H4 (cell line): Measurements from ENCODE around the gene FIBP. TPM values are rescaled to one million over a fixed set of nuclear protein-coding genes. Genes with fewer than 3 reads are reported as not detected.

ENCODE experiments used
- DNase-seq: peaks from one replicate; pipeline ENCODE4 v3.0.0-alpha.2; 2015; ENCODE audit warnings: low spot score
- total RNA-seq: library from RNA; depleted of rRNA; stranded (reverse); fragments of >200 nt; shearing (Covaris generic); gene quantifications from 2 replicates; pipeline ENCODE4 v1.2.3, GENCODE V29; 2014; rRNA removed

Gene FIBP
- 175 and 231 TPM in 2 replicates for total RNA-seq

DNA sequence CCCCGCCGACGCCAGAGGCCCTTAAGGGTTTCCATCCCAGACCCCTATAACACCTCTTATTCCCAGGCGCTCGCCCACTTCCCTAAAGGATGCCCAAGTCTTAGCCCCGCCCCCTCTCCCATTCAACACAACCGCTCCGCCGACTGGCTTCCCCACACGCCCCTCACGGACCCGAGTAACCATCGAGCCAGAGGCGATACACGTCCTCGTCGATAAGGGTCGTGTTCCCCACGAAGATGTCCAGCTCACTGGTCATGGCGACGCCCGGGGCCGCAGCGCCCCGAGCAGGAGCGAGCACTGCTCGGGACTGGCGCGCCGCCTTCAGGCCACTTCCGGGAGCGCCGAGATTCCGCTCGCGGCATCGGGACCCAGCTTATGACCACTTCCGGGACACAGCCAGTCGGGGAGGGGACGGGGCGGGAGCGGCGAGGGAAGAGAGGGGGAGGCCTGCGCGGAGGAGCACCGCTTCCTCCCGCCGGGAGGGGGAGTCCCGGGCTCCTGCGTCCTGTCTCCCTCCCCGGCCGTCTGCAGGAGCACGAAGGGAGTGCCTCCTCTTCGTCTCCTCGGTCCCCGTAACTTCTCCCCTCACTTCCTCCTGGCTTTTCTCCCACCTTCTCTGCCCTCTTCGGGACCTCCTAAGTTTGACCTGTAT is at the start of gene FIBP:
Gene FIBP, minus strand, starts transcription at position 309 of the 652 bp plus-strand sequence. Its CDS starts 53 bp downstream, at position 256.
- DNase-seq = peak; percentile 95

DNA sequence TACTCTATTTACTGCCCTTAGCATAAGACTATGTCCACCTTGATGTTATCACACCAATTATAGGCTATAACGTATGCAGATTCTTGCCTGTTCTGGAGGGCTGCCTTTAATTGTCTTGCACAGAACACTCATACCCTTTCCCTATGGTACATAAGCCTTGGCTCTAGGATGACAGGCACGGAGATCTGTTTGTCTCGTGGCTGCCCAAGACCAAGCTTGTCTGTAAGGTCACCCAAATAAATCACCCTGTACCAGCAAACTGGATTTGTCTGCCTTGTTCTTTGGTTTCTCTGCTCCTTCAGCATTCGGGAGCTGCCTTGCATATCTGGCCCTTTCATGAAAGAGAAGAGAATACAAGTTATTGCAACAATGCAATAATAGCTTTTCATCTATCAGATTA is 49.5 kb upstream of the FIBP start:
- no peak for DNase-seq

DNA sequence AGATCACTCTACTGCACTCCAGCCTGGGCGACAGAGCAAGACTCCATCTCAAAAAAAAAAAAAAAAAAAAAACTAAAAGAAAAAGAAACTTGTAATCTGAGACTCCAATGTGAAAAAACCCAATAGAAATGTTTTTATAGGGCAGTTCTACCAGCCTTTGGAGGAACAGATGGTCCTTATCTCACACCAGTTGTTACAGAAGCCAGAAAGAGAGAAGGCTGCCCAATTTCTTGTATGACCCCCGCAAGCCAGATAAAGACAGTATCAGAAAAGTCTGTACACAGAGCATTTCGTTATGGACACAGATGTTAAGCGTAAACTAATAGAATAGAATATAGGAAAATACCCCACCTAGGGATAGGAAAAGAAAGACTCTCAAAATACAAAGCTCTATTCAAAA is 45.7 kb upstream of the FIBP start:
- DNase-seq = no peak

DNA sequence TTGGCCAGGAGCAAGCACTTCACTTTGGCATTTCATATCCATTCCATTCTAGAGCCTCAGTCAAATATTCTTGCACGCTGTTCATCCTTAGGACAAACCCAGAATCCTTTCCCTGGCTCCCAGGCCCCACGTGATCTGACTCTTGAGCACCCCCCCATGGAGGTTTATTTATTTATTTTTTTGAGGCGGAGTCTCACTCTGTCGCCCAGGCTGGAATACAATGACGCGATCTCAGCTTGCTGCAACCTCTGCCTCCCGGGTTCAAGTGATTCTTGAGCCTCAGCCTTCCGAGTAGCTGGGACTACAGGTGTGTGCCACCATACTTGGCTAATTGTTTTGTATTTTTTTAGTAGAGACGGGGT is 44.3 kb upstream of the FIBP start:
- no peak for DNase-seq

GRCh38 chr11:65931773-65932557 is 43.7 kb upstream of the FIBP start:
- DNase-seq = no peak

GRCh38 chr11:65928667-65929066 is 40.4 kb upstream of the FIBP start:
- no peak for DNase-seq

DNA sequence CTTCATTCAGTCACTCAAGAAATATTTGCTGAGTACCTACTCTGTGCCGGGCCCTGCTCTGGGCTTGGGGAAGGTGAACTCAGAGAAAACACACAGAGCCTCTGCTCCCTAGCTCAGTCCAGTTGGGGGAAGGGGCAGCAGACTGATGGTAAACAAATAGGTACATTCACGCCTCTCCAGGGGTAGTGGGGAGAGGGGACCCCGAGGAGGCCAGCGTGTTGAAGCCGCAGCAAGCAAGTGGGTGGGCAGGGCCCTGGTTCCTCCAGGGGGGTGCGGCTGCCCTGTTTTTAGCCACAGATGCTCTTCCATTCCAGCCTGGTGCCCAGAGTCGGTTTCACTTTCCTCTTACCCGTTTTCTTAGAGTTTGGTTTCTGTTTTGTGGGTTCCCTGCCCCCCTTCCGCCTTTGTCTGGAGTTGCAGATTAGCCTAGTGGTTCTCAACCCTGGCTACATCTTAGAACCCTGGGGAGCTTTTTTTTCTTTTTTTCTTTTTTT is 39.7 kb upstream of the FIBP start:
- DNase-seq = no peak

- no peak for DNase-seq
Measured at GRCh38 chr11:65925397-65925796, 37.1 kb upstream of the FIBP start.

GRCh38 chr11:65922565-65922964 is 34.3 kb upstream of the FIBP start:
- no peak for DNase-seq

- DNase-seq = no peak
Measured at GRCh38 chr11:65921876-65922275, 33.6 kb upstream of the FIBP start.

DNA sequence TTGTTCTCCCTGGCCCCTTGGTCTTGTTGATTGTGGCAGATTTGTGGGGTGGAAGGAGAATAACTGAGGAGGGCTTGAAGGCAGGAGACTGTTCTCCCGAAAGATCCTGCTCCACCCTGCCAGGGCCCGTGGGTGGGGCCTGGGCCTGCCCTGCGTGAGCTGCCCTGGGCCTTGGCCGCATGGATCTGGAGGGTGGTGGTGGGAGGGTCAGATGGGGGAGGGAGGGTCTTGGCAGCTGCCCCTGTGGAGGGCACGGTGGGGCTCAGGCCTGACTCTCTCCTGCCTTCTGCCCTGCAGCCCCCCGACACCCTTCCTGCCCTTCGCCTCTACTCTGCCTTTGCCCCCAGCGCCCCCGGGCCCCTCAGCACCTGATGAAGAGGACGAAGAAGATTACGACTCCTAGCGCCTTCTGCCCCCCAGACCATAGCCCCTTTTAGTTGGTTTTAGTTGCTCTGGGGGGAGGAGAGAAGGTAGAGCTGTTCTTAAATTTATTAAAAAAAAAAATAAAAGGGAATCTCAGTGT is 32.8 kb upstream of the FIBP start:
- DNase-seq = no peak

- DNase-seq = no peak
Measured at GRCh38 chr11:65920372-65920802, 32.1 kb upstream of the FIBP start.

DNA sequence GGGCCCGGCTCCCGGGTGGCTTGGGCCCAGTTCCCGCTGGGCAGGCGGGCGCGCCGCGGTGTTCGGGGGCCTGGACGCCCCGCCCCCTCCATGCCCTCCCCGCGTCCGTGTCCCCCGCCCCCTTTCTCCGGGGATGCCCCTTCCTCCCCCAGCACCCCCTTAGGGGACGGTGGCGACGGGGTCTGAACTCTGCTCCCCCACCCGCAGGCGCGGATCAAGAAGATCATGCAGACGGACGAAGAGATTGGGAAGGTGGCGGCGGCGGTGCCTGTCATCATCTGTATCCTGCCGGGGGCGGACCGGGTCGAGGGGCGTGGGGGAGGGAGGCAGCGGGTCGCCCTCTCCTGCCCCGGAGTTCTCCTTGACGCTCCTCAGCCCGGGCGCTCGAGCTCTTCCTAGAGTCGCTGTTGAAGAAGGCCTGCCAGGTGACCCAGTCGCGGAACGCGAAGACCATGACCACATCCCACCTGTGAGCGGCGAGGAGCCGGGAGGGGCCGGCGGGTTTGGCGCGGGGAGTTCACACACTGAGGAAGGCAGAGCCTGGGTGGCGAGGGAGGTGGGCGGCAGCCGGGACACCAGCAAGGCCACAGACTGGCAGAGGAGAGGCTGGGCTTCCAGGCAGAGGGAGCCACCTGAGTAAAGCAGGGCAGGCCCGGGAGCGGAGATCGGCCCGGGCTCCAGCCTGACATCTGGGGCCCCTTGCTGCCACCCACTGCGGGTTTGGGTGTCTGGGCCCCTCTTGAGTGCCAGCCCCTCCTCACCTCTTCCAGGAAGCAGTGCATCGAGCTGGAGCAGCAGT is 31.5 kb upstream of the FIBP start:
- DNase-seq = no peak

GRCh38 chr11:65919141-65919572 is 30.9 kb upstream of the FIBP start, which contains the start of gene DRAP1:
Gene DRAP1 (plus strand): TSS chr11:65919426. CDS start chr11:65919502, 76 bp downstream.
- peak; percentile 95 for DNase-seq

DNA sequence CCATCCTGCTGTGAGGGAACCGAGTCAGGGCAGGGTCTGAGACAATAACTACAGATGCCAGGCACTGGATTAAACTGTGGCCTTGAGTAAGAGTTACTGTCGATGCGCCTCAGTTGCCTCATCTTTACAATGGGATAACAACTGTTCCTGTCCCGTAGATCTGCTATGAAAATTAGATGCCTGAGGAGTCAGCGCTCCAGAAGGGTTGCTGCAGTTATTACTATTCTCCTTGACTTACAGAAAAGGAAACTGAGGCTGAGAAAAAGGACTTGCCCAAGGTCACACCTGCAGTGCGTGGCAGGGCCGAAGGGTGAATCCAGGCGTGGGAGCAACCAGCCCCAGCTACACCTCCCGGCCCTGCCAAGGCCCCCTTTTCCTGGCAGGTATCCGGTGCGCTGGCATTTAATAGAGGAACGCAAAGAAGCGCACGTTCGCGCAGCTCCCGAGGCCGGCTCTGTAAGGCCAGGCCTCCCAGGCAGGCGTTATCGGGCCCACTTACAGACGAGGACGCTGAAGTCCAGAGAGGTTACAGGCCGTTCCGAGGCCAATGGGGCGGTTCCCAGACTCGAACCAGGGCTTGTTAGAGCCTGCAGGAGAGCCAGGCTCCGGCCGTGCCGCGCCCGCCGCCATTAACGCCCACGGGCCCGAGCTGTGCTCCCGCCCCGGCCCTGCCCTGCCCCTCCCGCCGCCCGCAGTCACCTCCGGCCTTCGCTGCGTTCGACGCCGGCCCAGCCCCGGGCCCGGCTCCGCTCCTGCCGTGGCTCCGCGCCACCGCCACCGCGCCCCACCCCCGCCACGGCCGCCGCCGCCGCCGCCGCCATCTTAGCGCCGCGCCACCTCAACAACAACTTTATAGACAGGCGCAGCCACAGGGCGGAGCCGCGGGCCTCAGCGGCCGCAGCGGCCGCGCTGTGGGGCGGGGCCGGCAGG is 30.2 kb upstream of the FIBP start, which contains the start of gene C11orf68:
Gene C11orf68, minus strand, starts transcription at position 852 of the 930 bp plus-strand sequence. Its CDS starts 31 bp downstream, at position 821.
- DNase-seq = no peak

- DNase-seq = no peak
Measured at GRCh38 chr11:65917434-65918210, 29.4 kb upstream of the FIBP start.

GRCh38 chr11:65917077-65917433 is 28.8 kb upstream of the FIBP start:
- no peak for DNase-seq

- no peak for DNase-seq
Measured at GRCh38 chr11:65916391-65916790, 28.1 kb upstream of the FIBP start.

DNA sequence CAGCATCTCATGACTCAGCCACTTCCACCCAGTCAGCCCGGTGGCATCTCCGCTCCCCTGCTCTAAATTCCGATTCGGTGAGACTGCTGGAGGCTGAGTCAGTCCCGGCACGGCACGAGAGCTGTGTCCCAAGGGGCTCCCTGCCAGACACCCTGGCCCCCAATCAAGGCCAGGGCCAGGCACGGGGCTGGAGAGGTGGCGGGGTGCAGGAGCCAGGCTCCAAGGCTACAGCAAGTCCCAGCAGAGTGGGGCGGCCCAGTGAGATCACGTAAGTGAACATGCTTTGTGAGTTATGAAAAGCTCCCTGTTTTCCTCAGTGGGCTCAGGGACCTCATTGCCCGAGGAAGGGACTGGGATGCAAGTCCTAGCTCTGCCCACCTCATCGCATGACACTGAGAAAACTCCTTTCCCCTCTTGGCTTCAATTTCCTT is 27.6 kb upstream of the FIBP start:
- peak; percentile 96 for DNase-seq
